ENCODE results near the gene KIF4A.

The KIF4A gene

GRCh38 chrX:70422851-70423341 lies 133.0 kb downstream of the KIF4A start, which contains the start of gene GDPD2:
Gene GDPD2, plus strand, starts transcription at chrX:70423314. Its CDS starts 1,671 bp downstream, at chrX:70424985.
- no peak within 1 kb of the TSS for H3K4me3 ChIP-seq (ENCODE audit: low read depth, low read length)
- DNase-seq (ENCODE audit: low read depth) = no peak
- TF ChIP-seq, protein P1, sequence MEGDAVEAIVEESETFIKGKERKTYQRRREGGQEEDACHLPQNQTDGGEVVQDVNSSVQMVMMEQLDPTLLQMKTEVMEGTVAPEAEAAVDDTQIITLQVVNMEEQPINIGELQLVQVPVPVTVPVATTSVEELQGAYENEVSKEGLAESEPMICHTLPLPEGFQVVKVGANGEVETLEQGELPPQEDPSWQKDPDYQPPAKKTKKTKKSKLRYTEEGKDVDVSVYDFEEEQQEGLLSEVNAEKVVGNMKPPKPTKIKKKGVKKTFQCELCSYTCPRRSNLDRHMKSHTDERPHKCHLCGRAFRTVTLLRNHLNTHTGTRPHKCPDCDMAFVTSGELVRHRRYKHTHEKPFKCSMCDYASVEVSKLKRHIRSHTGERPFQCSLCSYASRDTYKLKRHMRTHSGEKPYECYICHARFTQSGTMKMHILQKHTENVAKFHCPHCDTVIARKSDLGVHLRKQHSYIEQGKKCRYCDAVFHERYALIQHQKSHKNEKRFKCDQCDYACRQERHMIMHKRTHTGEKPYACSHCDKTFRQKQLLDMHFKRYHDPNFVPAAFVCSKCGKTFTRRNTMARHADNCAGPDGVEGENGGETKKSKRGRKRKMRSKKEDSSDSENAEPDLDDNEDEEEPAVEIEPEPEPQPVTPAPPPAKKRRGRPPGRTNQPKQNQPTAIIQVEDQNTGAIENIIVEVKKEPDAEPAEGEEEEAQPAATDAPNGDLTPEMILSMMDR (IDR thresholded peaks at IDR 0.05; ENCODE audit: insufficient read depth, low read depth, low read length, missing control alignments) = no peak

DNA sequence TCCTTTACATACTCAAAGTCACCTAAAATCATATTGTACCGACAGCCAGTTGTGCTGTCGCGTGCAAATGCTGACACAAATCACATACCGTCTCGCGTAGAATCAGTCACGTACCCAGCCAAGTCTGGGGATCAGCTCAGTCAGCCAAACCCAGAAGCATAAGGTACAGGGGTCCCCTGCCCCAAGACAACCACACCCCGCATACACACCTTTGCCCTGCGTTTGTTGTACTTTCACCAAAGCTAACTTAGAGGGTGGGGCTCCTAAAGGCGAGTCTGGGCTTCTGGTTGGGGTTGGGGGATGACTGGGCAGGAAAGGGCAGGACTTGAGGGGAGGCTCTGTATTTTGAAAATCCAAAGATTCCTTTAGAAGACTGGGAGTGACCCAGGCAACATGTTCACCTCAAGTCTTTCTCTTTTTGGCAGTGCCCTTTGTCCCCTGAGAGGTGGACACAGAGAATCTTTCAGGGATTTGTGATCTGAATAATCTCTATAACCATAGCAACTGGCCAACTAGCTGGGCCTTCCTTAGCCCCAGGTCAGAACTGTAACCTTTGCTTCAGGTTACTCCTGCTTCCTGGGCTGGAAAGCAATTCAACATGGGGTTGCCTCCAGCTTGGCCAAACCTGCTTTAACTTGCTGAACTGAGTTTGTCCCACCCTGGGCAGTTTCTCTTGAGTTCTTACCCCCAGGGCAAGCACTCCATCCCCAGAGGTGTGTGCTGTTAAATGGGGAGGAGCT lies 134.2 kb downstream of the KIF4A start:
- no peak overlapping the region for H3K4me3 ChIP-seq (ENCODE audit: low read depth, low read length)
- no peak for DNase-seq (ENCODE audit: low read depth)
- TF ChIP-seq, protein P1 (IDR thresholded peaks at IDR 0.05; ENCODE audit: insufficient read depth, low read depth, low read length, missing control alignments) = no peak

DNA sequence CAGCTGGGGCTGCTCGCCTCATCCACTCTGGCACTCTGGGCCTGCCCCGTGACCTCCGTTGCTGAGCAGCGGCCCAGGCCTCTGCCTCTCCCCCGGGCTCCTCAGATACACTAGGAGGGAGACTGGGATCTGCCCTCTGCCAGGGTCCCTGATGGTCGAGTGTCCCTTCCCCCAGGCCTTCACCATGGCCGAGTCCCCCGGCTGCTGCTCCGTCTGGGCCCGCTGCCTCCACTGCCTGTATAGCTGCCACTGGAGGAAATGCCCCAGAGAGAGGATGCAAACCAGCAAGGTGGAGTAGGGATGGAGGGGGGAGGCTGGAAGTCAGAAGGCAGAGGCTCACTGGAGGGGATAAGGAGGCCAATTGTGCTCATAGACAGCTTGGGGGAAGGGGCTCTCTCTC lies 134.9 kb downstream of the KIF4A start:
- TF ChIP-seq, protein P1 (IDR thresholded peaks at IDR 0.05; ENCODE audit: insufficient read depth, low read depth, low read length, missing control alignments) = no peak
- no peak for DNase-seq (ENCODE audit: low read depth)
- H3K4me3 ChIP-seq (ENCODE audit: low read depth, low read length) = no peak overlapping the region

DNA sequence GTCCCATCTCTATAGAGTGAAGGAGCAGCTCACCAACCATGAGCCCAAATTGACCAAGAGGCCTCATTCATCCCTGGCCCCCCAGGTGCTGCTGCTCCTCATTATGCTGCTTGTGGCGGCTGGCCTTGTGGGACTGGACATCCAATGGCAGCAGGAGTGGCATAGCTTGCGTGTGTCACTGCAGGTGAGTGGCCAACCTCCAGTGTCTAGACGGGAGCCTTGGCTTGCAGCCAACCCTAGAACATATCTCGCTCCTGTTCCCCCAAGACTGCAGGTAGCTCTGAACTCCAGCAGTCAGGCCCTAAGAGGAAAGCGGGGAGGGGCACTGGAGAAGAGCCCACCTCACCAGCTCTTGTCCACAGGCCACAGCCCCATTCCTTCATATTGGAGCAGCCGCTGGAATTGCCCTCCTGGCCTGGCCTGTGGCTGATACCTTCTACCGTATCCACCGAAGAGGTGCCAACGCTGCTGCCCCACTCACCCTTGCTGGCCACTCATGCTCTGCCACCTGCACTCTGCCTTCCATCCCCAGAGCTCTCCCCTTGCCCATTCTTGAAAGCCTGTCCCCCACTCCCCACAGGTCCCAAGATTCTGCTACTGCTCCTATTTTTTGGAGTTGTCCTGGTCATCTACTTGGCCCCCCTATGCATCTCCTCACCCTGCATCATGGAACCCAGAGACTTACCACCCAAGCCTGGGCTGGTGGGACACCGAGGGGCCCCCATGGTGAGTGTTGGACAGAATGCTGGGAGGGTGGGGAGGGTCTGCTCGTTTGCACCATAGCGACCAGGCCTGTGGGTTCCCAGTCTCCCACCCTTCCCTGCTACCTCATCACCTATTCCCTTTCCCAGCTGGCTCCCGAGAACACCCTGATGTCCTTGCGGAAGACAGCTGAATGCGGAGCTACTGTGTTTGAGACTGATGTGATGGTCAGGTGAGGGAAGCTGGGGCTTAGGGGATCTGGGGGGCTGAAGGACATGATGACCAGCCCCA lies 136.7 kb downstream of the KIF4A start:
- no peak for DNase-seq (ENCODE audit: low read depth)
- TF ChIP-seq, protein P1 (IDR thresholded peaks at IDR 0.05; ENCODE audit: insufficient read depth, low read depth, low read length, missing control alignments) = no peak
- no peak overlapping the region for H3K4me3 ChIP-seq (ENCODE audit: low read depth, low read length)

DNA sequence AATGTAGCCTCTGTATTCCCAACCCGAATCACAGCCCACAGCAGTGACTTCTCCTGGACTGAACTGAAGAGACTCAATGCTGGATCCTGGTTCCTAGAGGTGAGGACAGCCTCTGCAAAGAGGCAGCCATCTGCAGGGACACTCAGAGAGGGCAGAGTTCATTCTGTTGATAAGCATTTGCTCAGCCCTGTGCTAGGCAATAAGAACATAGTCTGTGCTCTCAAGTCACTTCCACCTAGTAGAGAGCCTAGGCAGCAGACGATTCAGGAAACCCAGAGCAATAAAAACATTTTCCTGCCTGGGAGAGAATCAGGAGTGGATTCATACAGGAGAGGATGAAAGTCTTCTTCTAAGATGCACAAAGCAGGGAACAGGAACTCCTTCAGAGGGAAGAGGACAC lies 137.5 kb downstream of the KIF4A start:
- DNase-seq (ENCODE audit: low read depth) = no peak
- H3K4me3 ChIP-seq (ENCODE audit: low read depth, low read length) = no peak overlapping the region
- TF ChIP-seq, protein P1 (IDR thresholded peaks at IDR 0.05; ENCODE audit: insufficient read depth, low read depth, low read length, missing control alignments) = no peak

DNA sequence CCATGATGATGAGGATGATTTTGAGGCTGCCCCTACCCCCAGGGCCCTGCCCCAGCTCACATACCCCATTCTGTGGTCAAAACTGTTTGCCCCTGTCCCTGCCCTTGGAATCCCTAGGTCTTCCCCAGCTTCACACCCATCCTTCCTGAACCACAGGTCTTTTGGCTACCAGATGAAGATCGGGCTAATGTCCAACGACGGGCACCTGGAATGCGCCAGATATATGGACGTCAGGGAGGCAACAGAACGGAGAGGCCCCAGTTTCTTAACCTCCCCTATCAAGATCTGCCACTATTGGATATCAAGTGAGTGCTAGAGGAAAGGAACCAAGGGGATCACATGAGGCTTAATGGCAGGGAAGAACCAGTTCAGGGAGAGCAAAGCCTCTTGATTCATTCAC lies 139.9 kb downstream of the KIF4A start:
- DNase-seq (ENCODE audit: low read depth) = no peak
- TF ChIP-seq, protein P1 (IDR thresholded peaks at IDR 0.05; ENCODE audit: insufficient read depth, low read depth, low read length, missing control alignments) = no peak
- no peak overlapping the region for H3K4me3 ChIP-seq (ENCODE audit: low read depth, low read length)

Measured in GM12865 (cell line).